T-helper 22 cell (primary cell): ENCODE measurements around the gene AP2M1.
"Not testable (repeated sequence)": the region's sequence is repeated elsewhere in the genome, so short reads cannot be mapped to it uniquely, and the experiment has no call there.

Source experiments
- DNase-seq: peaks from one replicate; pipeline ENCODE4 v3.0.0-alpha.2; 2020; ENCODE audit warnings: low read depth

AP2M1 gene

GRCh38 chr3:184157206-184157605 is 17.4 kb upstream of the AP2M1 start:
- no peak for DNase-seq

- DNase-seq = no peak
Observed at GRCh38 chr3:184158404-184158803, 16.3 kb upstream of the AP2M1 start.

- DNase-seq = no peak
Observed at GRCh38 chr3:184160456-184160855, 14.2 kb upstream of the AP2M1 start.

- not testable (repeated sequence) for DNase-seq
Observed at GRCh38 chr3:184162571-184163070, 12.0 kb upstream of the AP2M1 start.

GRCh38 chr3:184164648-184165330 is 9.9 kb upstream of the AP2M1 start:
- DNase-seq = no peak

GRCh38 chr3:184165543-184165942 is 9.1 kb upstream of the AP2M1 start:
- DNase-seq = no peak

- no peak for DNase-seq
Observed at GRCh38 chr3:184166671-184167070, 8.0 kb upstream of the AP2M1 start.

- DNase-seq = no peak
Observed at GRCh38 chr3:184167786-184168185, 6.9 kb upstream of the AP2M1 start.

- DNase-seq = no peak
Observed at GRCh38 chr3:184168363-184169120, 6.1 kb upstream of the AP2M1 start.

- DNase-seq = no peak
Observed at GRCh38 chr3:184169896-184170875, 4.5 kb upstream of the AP2M1 start.

GRCh38 chr3:184171562-184171961 is 3.1 kb upstream of the AP2M1 start:
- DNase-seq = no peak

- no peak for DNase-seq
Observed at GRCh38 chr3:184172681-184173373, 1.8 kb upstream of the AP2M1 start.

- DNase-seq = no peak
Observed at GRCh38 chr3:184173374-184173722, 1.3 kb upstream of the AP2M1 start.

- no peak for DNase-seq
Observed at GRCh38 chr3:184174284-184174645, 390 bp upstream of the AP2M1 start.

- no peak for DNase-seq
Observed at GRCh38 chr3:184175506-184175905, 851 bp downstream of the AP2M1 start.

- no peak for DNase-seq
Observed at GRCh38 chr3:184175981-184176376, 1.3 kb downstream of the AP2M1 start.

- no peak for DNase-seq
Observed at GRCh38 chr3:184176377-184177330, 2.0 kb downstream of the AP2M1 start.

- no peak for DNase-seq
Observed at GRCh38 chr3:184177331-184177731, 2.7 kb downstream of the AP2M1 start.

- no peak for DNase-seq
Observed at GRCh38 chr3:184177767-184178306, 3.2 kb downstream of the AP2M1 start.

GRCh38 chr3:184178521-184179138 is 4.0 kb downstream of the AP2M1 start:
- DNase-seq = no peak
